MM.1S (cell line): ENCODE measurements around the gene WDPCP.

Source experiments
- DNase-seq: peaks from one replicate; pipeline ENCODE4 v3.0.0-alpha.2; 2015
- H2AFZ ChIP-seq: fragments of 300-600 bp; sonication (generic); 2 replicates; pipeline ENCODE4 v1.6.0; 2016; ENCODE audit warnings: antibody characterized with exemption, low read length
- H3F3A ChIP-seq: fragments of 300-600 bp; sonication (generic); 2 replicates; pipeline ENCODE4 v1.6.1; 2016; ENCODE audit warnings: mild to moderate bottlenecking, antibody characterized with exemption, low read length, moderate library complexity, mixed read lengths; ENCODE audit not compliant: insufficient read depth
- H3K27ac ChIP-seq: fragments of 300-600 bp; sonication (generic); 2 replicates; pipeline ENCODE4 v1.5.1; 2016; ENCODE audit warnings: mild to moderate bottlenecking, low read length
- H3K27me3 ChIP-seq: fragments of 300-600 bp; sonication (generic); replicated peaks from 2 replicates; pipeline ENCODE4 v1.6.0; 2016; ENCODE audit warnings: low read length; ENCODE audit not compliant: insufficient read depth
- H3K36me3 ChIP-seq: fragments of 300-600 bp; sonication (generic); replicated peaks from 2 replicates; pipeline ENCODE4 v1.6.1; 2016; ENCODE audit warnings: mild to moderate bottlenecking, low read length, mixed read lengths; ENCODE audit not compliant: insufficient read depth
- H3K4me1 ChIP-seq: fragments of 300-600 bp; sonication (generic); 2 replicates; pipeline ENCODE4 v1.6.1; 2016; ENCODE audit warnings: low read length, mixed read lengths
- H3K4me2 ChIP-seq: fragments of 300-600 bp; sonication (generic); 2 replicates; pipeline ENCODE4 v1.6.0; 2016; ENCODE audit warnings: low read depth, low read length
- H3K4me3 ChIP-seq: fragments of 300-600 bp; sonication (generic); 2 replicates; pipeline ENCODE4 v1.5.1; 2016; ENCODE audit warnings: low read length, mixed read lengths
- H3K79me2 ChIP-seq: fragments of 300-600 bp; sonication (generic); 2 replicates; pipeline ENCODE4 v1.6.1; 2016; ENCODE audit warnings: mixed run types, low read length, mixed read lengths
- H3K9ac ChIP-seq: fragments of 300-600 bp; sonication (generic); 2 replicates; pipeline ENCODE4 v1.6.1; 2016; ENCODE audit warnings: low read length, mixed read lengths
- H3K9me2 ChIP-seq: fragments of 300-600 bp; sonication (generic); replicated peaks from 2 replicates; pipeline ENCODE4 v1.6.1; 2016; ENCODE audit warnings: mild to moderate bottlenecking, low read length, mixed read lengths; ENCODE audit not compliant: insufficient read depth
- H3K9me3 ChIP-seq: fragments of 300-600 bp; sonication (generic); replicated peaks from 2 replicates; pipeline ENCODE4 v1.6.1; 2016; ENCODE audit warnings: mild to moderate bottlenecking, low read length, mixed read lengths; ENCODE audit not compliant: insufficient read depth
- H4K20me1 ChIP-seq: fragments of 300-600 bp; sonication (generic); 2 replicates; pipeline ENCODE4 v1.6.1; 2016; ENCODE audit warnings: mild to moderate bottlenecking, low read length, moderate library complexity, mixed read lengths; ENCODE audit not compliant: insufficient read depth
- EZH2 ChIP-seq: fragments of 300-600 bp; sonication (generic); optimal IDR thresholded peaks from 2 replicates; pipeline ENCODE3; 2017; ENCODE audit warnings: low read depth, mild to moderate bottlenecking, antibody characterized with exemption, low read length, mixed read lengths
- EZH2phosphoT487 ChIP-seq: fragments of 300-600 bp; sonication (generic); IDR thresholded peaks from 2 replicates; pipeline ENCODE4 v1.6.1; 2018; ENCODE audit warnings: antibody characterized with exemption, low read length
- TF ChIP-seq, protein P1 (sequence below): fragments of 300-600 bp; sonication (generic); IDR thresholded peaks from 2 replicates; pipeline ENCODE4 v1.5.1; 2016; ENCODE audit warnings: antibody characterized with exemption, low read length, mixed read lengths

Gene WDPCP

DNA sequence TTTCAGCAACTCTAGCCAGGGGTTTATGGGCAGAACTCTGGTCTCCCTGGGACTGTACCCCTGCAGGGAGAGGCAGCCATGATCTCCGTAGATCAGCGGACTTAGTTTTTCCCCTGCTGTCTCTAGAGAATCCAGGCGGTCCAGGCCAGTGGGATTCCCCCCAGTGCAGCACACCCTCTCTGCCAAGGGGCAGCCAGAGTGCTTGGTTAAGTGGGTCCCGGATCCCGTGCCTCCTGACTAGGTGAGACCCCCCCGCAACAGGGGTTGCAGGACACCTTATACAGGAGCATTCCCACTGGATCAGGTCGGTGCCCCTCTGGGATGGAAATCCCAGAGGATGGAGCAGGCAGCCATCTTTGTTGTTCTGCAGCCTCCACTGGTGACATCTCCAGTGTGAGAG is 33.0 kb downstream of the WDPCP start:
- Histone ChIP-seq H4K20me1 (no peaks in the 10 kb centered on the region), H3K79me2 (no peaks in the 10 kb centered on the region), H3K4me3 (no peak overlapping the region), H3K9me3 (no peaks in the 10 kb centered on the region), H3K36me3 (no peaks in the 10 kb centered on the region), H3K4me1 (no peaks in the 10 kb centered on the region), H3K9me2 (no peaks in the 10 kb centered on the region), H3K4me2 (no peak overlapping the region), H3K9ac (no peak overlapping the region), H3K27me3 (no peaks in the 10 kb centered on the region), H3F3A (no peaks in the 10 kb centered on the region), H2AFZ (no peak overlapping the region), H3K27ac (no peak overlapping the region)
- TF ChIP-seq, protein P1, sequence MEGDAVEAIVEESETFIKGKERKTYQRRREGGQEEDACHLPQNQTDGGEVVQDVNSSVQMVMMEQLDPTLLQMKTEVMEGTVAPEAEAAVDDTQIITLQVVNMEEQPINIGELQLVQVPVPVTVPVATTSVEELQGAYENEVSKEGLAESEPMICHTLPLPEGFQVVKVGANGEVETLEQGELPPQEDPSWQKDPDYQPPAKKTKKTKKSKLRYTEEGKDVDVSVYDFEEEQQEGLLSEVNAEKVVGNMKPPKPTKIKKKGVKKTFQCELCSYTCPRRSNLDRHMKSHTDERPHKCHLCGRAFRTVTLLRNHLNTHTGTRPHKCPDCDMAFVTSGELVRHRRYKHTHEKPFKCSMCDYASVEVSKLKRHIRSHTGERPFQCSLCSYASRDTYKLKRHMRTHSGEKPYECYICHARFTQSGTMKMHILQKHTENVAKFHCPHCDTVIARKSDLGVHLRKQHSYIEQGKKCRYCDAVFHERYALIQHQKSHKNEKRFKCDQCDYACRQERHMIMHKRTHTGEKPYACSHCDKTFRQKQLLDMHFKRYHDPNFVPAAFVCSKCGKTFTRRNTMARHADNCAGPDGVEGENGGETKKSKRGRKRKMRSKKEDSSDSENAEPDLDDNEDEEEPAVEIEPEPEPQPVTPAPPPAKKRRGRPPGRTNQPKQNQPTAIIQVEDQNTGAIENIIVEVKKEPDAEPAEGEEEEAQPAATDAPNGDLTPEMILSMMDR = no peak
- TF ChIP-seq EZH2phosphoT487 (no peak), EZH2 (no peak)
- DNase-seq = no peak

DNA sequence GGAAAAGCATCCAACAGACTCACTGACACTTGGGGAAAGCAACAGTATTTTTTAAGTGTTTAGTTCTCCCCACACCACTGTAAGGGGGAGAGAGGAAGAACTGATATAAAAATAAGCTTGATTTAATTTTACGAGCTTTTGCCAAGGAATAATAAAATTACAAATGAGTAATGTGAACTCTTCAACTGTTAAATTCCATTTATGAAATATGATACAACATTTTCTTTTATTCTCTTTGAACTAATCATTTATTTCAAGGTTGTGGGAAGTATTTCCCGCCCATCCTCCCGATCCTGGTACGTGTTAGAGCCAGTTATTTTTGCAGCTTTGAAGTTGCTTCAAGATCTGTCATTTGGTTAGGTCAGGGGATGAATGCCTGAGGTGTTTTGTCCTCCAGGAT is 35.2 kb downstream of the WDPCP start:
- no peak overlapping the region for H2AFZ ChIP-seq
- no peaks in the 10 kb centered on the region for H3K27me3 ChIP-seq
- H3K9ac ChIP-seq = no peak overlapping the region
- H3K4me3 ChIP-seq = no peak overlapping the region
- H3K9me2 ChIP-seq = no peaks in the 10 kb centered on the region
- H3K4me2 ChIP-seq = no peak overlapping the region
- no peaks in the 10 kb centered on the region for H4K20me1 ChIP-seq
- no peak overlapping the region for H3K27ac ChIP-seq
- no peaks in the 10 kb centered on the region for H3K36me3 ChIP-seq
- H3F3A ChIP-seq = no peaks in the 10 kb centered on the region; the same call in 1 of the 2 replicates
- no peaks in the 10 kb centered on the region for H3K9me3 ChIP-seq
- no peak for DNase-seq
- H3K79me2 ChIP-seq = no peaks in the 10 kb centered on the region
- no peaks in the 10 kb centered on the region for H3K4me1 ChIP-seq
- no peak for TF ChIP-seq EZH2phosphoT487
- TF ChIP-seq EZH2 = no peak
- TF ChIP-seq, protein P1 = no peak

DNA sequence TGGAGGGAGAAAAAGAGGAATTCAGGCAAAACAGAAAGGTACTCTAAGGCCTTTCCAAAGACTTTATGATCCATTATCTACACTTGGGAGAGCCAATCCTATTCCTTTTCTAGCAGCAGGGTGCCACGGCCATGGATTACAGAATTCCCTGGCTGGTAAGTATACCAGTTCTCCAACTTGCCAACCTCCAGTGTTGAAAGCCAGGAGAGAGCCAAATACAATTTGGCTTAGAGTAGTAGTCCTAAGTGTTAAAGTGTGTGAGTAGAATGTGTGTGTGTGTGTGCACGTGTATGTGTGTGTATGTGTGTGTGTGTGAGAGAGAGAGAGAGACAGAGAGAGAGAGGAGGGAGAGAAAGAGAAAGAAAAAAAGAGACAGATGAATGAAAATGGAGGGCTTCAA is 43.3 kb downstream of the WDPCP start:
- Histone ChIP-seq H3K9ac (no peak overlapping the region), H4K20me1 (no peaks in the 10 kb centered on the region), H3K27me3 (no peaks in the 10 kb centered on the region), H3K27ac (no peak overlapping the region), H2AFZ (no peak overlapping the region), H3K79me2 (no peaks in the 10 kb centered on the region), H3K4me3 (no peak overlapping the region), H3K9me2 (no peaks in the 10 kb centered on the region), H3F3A (no peaks in the 10 kb centered on the region; the same call in 1 of the 2 replicates), H3K4me1 (no peaks in the 10 kb centered on the region), H3K36me3 (no peaks in the 10 kb centered on the region), H3K9me3 (no peaks in the 10 kb centered on the region), H3K4me2 (no peak overlapping the region)
- no peak for DNase-seq
- no peak for TF ChIP-seq EZH2
- TF ChIP-seq EZH2phosphoT487 = no peak
- TF ChIP-seq, protein P1 = no peak
